CD4-positive, alpha-beta T cell treated with Interferon gamma for 1 hour (primary cell): ENCODE data around the gene LCN12.

ENCODE experiments used
- DNase-seq: peaks from one replicate; pipeline ENCODE4 v3.0.0-alpha.2; 2020

LCN12 gene

GRCh38 chr9:136958898-136959850, 7.1 kb downstream of the LCN12 start:
- DNase-seq = no peak

GRCh38 chr9:136960212-136960937, 8.3 kb downstream of the LCN12 start:
- DNase-seq = peak; percentile 47

DNA sequence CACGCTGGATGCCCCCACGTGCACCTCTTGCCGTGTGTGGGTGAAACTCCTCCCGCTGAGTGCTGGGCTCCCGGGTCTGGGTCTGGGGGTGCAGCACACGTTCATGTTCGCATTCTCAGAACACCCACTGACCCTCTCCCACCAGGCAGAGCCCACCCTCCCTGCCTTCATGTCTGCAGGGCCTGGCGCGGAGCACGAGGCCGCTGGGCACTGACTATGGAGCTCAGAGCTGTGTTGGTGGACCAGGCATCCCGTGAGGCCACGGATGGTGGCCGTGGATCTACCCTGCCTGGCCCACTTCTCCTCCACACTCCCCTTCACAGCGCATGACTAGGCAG, 8.8 kb downstream of the LCN12 start:
- no peak for DNase-seq

DNA sequence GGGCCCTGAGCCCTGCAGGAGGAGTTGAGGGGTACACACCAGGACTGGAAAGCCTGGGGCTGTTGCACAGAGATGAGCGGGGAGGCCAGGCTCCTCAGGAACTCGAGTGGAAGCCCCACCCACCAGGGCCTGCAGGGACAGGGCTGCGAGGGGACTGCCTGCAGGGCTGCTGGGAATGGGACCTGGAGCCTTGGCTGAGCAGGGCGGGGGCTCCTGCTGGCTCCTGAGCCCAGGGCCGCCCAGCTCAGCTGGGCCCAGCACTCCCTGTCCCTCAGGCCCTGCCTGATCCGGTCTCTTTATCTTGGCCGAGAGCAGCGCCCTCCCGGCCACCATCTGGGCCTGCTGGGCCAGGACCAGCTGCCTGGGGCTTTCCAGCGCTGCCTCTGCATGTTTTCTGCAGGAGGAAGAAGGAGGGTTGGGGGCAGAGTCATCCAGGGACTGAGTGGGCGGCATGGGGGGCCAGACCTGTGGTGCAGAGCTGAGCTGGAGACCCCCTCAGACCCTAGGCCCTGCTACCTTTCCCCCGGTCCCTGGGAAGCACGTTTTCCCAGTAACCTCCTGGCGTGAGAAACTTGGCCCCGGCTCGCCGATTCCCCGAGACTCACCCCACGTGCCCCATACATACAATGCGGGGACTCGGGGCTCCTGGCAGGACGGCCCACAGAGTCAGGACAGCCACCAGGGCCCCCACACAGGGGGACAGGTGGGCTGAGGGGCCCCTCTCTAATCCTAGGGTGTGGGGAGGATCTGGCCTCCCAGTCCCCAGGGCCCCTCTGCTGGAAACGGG, 9.4 kb downstream of the LCN12 start:
- DNase-seq = no peak

- no peak for DNase-seq
Observed at GRCh38 chr9:136962163-136962562, 10.1 kb downstream of the LCN12 start.

- DNase-seq = no peak
Observed at GRCh38 chr9:136962701-136963248, 10.7 kb downstream of the LCN12 start.

- no peak for DNase-seq
Observed at GRCh38 chr9:136963341-136963740, 11.3 kb downstream of the LCN12 start.

- no peak for DNase-seq
Observed at GRCh38 chr9:136963751-136964150, 11.7 kb downstream of the LCN12 start.

GRCh38 chr9:136964171-136964689, 12.2 kb downstream of the LCN12 start:
- DNase-seq = no peak

DNA sequence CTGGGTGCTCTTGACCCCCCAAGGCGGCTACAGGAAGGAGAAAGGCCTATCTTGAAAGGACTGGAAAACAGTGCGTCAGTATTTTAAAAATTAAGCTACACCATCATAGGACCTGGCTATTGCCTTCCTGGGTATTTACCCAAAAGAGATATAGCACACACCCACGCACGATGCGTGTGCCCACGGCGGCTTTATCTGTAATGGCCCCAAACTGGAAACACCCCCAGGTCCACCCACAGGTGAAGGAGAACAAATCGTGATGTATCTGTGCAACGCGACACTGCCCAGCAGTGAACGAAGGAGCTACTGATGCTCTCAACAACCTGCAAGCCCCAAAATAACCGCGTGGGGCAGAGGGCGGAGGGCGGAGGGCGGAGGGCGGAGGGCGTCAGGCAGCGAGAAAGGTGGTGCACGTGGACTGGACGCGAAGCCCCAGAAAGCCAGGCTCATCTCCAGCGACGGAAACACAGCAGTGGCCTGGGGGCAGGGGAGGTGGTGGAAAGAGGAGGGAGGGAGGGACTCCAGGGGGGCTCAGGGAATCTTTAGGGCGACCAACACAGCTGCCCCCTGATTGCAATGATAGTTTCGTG, 12.9 kb downstream of the LCN12 start:
- DNase-seq = no peak

- DNase-seq = peak; percentile 53
Observed at GRCh38 chr9:136965771-136966484, 13.9 kb downstream of the LCN12 start.

DNA sequence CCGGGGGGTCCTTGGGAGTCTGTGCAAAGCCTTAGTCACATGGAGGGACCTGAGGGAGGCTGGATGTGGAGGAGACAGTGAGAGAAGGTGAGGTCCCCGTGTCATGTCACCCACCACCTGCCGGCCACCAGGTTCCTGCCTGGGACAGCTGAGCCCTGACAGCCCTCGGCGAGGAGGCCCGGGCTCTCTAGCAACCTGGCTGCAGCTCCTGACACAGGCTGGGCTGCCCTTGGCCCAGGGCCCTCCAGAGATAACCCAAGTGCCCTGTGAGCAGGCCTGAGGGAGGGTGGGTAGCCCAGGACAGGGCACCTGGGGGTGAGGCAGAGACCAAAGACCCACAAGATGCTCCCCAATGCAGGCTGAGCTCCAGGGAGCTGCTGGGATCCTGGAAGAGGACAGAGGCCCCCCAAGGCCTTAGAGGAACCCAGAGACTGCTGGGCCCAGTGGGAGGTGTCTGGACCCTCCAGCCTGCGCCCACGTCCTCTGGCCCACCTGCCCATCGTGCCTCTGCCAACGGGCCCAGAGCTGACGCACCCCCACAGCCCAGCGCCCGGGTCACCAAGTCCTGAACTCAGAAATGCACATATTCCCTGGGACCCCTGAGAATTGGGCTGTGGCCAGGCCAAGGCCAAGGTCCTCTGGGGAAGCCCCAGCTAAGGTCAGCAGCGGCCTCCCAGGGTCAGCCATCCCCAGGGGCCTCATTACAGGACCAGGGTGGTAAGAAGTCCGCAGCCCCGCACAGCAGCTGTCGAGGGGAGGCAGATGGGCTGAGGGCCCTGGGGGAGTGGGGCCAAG, 16.5 kb downstream of the LCN12 start:
- no peak for DNase-seq

- no peak for DNase-seq
Observed at GRCh38 chr9:136969150-136969549, 17.1 kb downstream of the LCN12 start.

GRCh38 chr9:136969774-136970173, 17.7 kb downstream of the LCN12 start:
- no peak for DNase-seq

DNA sequence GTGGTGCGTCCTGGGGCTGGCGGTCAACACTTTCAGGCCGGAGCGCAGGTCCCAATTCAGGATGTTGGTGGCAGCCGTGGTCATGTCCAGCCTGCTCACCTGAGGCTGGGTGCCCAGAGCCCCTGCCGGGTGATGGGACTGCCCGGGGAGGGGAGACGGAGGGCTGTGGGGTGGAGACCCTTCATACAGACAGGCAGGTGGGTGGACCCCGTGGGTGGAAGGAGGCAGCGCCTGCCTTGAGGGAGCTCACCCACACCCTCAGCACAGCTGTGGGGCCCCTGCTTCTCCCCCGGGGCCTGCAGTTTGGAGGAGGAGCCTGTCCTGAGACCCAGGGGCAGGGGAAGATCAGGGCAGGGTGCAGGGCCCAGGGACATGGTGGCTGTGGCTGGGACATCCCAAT, 18.3 kb downstream of the LCN12 start:
- DNase-seq = no peak

DNA sequence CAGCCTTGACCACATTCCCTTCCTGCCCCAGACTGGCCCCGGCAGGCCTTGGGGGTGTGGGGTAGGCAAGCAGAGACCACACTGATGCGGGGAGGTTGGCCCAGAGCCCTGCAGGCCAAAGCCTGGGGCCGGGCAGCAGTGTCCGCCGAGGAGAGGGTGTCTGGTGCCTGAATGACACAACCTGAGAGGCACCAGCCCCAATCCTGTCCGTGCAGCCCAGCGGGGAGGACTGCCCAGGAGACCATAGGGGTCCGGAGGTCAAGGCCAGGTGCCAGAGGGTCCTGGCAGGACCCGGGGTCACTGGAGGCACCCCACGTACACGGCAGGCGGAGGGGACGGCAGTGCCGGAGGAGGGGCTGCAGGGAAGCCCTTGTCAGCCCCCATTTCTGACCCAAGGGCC, 19.7 kb downstream of the LCN12 start:
- DNase-seq = no peak

GRCh38 chr9:136972335-136972734, 20.3 kb downstream of the LCN12 start:
- no peak for DNase-seq

- no peak for DNase-seq
Observed at GRCh38 chr9:136972743-136973142, 20.7 kb downstream of the LCN12 start.

DNA sequence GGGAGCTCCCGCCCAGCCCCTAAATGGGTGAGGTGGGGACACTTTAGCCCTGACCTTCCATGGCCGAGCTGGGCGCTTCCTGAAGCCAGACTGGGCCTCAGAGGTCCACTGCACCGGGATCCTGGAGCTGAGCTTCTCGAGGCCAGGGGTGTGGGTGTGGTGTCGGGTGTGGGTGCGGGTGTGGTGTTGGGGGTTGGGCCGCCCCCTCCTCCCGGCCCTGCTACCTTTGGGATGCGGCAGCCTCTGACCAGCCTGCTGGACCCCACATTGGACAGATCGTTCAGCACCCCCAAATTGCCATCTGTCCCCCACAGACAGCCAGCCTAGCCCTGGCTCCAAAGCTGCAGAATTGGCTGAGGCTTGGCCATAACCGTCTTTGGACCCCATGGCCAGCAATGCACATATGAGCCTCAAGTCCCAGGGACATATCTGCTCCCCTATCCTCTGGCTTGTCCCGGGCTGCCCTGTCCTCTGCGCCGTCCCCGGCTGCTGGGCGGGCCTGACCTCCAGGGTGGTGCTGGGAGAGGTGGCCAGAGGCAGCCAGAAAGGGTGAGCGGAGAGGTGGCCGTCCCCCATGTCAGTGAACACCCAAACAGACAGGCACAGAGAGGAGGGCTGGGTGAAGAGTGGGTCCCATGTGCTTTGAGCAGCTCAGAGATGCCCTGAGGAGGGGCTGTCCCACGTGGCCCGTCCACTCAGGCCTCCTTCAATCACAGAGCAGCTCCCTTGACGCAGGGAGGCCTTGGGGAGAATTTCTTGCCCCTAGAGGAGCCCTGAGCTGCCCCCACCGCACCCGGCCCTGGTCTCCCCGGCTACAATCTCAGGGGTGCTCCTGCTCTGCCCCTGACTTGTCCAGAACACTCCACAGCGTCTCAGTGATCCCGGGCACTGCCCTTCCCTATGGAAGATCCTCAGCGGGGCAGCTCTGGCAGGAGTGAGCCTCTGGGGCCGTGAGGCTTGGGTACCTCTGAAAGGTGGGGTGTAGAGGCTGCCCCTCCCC, 21.8 kb downstream of the LCN12 start:
- DNase-seq = no peak
